Activated naive CD4-positive, alpha-beta T cell treated with anti-CD3 and anti-CD28 coated beads, Interleukin-2, amount 50 U/mL, for 24 hours (primary cell): Measurements from ENCODE around the gene TUBA4B.
A peak's percentile ranks its signal among the peaks of the same experiment; 100 is the strongest.

Source experiments
- H3K27ac Mint-ChIP-seq: one replicate; pipeline ENCODE4 v1.8.0; 2021; ENCODE audit warnings: mild to moderate bottlenecking, mixed read lengths
- H3K27me3 Mint-ChIP-seq: one replicate; pipeline ENCODE4 v1.8.0; 2021; ENCODE audit warnings: mixed read lengths
- H3K36me3 Mint-ChIP-seq: one replicate; pipeline ENCODE4 v1.8.0; 2021; ENCODE audit warnings: mixed read lengths
- H3K4me1 Mint-ChIP-seq: one replicate; pipeline ENCODE4 v1.8.0; 2021; ENCODE audit warnings: mixed read lengths
- H3K4me3 Mint-ChIP-seq: one replicate; pipeline ENCODE4 v1.8.0; 2021; ENCODE audit warnings: mild to moderate bottlenecking, mixed read lengths
- H3K9me3 Mint-ChIP-seq: one replicate; pipeline ENCODE4 v1.8.0; 2021; ENCODE audit warnings: mixed read lengths

The TUBA4B gene

GRCh38 chr2:219214141-219214540 is 38.9 kb upstream of the TUBA4B start:
- H3K36me3 Mint-ChIP-seq = peaks cover 2% of the 10 kb centered on the region
- H3K27me3 Mint-ChIP-seq = no peaks in the 10 kb centered on the region
- H3K4me1 Mint-ChIP-seq = peaks cover 33% of the 10 kb centered on the region
- no peak overlapping the region for H3K27ac Mint-ChIP-seq
- H3K9me3 Mint-ChIP-seq = no peaks in the 10 kb centered on the region
- peak overlapping the region; percentile 2 for H3K4me3 Mint-ChIP-seq

GRCh38 chr2:219214786-219215185 is 38.3 kb upstream of the TUBA4B start:
- Mint-ChIP-seq H3K4me3 (no peak overlapping the region), H3K4me1 (peaks cover 29% of the 10 kb centered on the region), H3K27me3 (no peaks in the 10 kb centered on the region), H3K9me3 (no peaks in the 10 kb centered on the region), H3K36me3 (peaks cover 3% of the 10 kb centered on the region), H3K27ac (no peak overlapping the region)

GRCh38 chr2:219215871-219216534 is 37.0 kb upstream of the TUBA4B start:
- Mint-ChIP-seq H3K27me3 (no peaks in the 10 kb centered on the region), H3K4me3 (no peak overlapping the region), H3K9me3 (no peaks in the 10 kb centered on the region), H3K4me1 (peaks cover 23% of the 10 kb centered on the region), H3K27ac (no peak overlapping the region), H3K36me3 (peaks cover 3% of the 10 kb centered on the region)

- H3K4me1 Mint-ChIP-seq = peaks cover 18% of the 10 kb centered on the region
- H3K4me3 Mint-ChIP-seq = peak overlapping the region; percentile 60
- no peaks in the 10 kb centered on the region for H3K9me3 Mint-ChIP-seq
- H3K27ac Mint-ChIP-seq = no peak overlapping the region
- H3K36me3 Mint-ChIP-seq = peaks cover 6% of the 10 kb centered on the region
- H3K27me3 Mint-ChIP-seq = no peaks in the 10 kb centered on the region
These were observed 36.5 kb upstream of the TUBA4B start for GRCh38 chr2:219216535-219216915.

- H3K27ac Mint-ChIP-seq = peak overlapping the region; percentile 52
- peaks cover 4% of the 10 kb centered on the region for H3K36me3 Mint-ChIP-seq
- H3K4me1 Mint-ChIP-seq = peaks cover 17% of the 10 kb centered on the region
These were observed 34.8 kb upstream of the TUBA4B start for GRCh38 chr2:219218217-219218731.

DNA sequence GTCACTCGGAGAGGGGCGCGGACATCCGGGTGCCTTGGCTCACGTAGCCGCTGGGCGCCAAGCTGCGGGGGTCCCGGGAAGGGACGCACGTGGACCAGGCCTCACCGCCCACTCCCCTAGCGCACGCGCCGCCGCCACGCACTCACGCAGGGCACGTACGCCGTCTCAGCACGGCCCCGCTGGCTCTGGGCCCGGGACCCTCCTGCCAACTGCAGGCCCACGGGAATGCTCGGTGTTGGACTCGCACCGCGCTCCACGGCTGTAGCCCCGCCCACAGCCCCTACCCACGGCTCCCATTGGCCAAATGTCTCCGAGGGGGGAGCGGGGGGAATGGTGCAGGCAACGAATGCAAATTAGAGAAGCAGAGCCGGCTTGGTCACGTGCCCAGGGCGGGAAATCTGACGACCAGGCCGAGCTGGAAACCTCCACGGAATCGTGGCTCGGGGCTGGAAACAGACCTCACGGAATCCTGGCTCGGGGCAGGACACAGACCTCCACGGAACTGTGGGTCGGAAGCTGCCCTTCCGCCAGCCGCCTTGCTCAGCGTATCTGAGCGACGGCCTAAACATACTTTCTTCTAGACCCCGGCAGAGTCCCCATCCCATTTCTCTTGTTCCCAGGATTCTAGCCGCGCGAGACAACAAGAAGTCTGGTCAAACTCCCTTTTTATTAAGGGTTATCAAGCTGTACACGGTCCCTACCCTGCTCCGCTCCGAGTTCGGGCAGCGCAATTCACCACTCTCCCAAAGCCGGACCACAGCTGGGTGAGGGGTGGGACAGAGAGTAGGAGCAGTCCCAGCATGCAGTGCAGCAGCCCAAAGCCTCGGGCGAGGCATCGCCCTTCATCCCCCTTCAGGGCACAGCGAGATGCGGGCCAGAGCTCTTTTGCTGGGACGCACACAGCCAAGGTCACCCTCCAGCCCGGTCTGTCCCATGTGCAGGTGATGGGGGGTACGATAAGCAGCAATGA is 34.0 kb upstream of the TUBA4B start, which contains the start of gene ABCB6:
TSS of gene ABCB6 (minus strand) at position 227 of the 970 bp plus-strand sequence. CDS start 285 bp downstream, outside the sequence.
- H3K4me1 Mint-ChIP-seq = peaks cover 17% of the 10 kb centered on the region

More at GRCh38 chr2:219218217-219218731, 34.8 kb upstream of the TUBA4B start:
- Mint-ChIP-seq H3K27me3 (no peaks in the 10 kb centered on the region), H3K4me3 (peak overlapping the region; percentile 79), H3K9me3 (no peaks in the 10 kb centered on the region)

GRCh38 chr2:219219784-219220532 is 33.1 kb upstream of the TUBA4B start:
- Mint-ChIP-seq H3K27ac (no peak overlapping the region), H3K9me3 (no peaks in the 10 kb centered on the region), H3K27me3 (no peaks in the 10 kb centered on the region), H3K36me3 (peaks cover 10% of the 10 kb centered on the region), H3K4me1 (peaks cover 17% of the 10 kb centered on the region), H3K4me3 (peak overlapping the region; percentile 79)

More for the DNA sequence above, 34.0 kb upstream of the TUBA4B start, which contains the start of gene ABCB6:
- H3K27me3 Mint-ChIP-seq = no peaks in the 10 kb centered on the region
- H3K36me3 Mint-ChIP-seq = peaks cover 7% of the 10 kb centered on the region
- peak within 1 kb of the TSS; percentile 79 for H3K4me3 Mint-ChIP-seq
- no peaks in the 10 kb centered on the region for H3K9me3 Mint-ChIP-seq
- H3K27ac Mint-ChIP-seq = peak within 1 kb of the TSS; percentile 52

DNA sequence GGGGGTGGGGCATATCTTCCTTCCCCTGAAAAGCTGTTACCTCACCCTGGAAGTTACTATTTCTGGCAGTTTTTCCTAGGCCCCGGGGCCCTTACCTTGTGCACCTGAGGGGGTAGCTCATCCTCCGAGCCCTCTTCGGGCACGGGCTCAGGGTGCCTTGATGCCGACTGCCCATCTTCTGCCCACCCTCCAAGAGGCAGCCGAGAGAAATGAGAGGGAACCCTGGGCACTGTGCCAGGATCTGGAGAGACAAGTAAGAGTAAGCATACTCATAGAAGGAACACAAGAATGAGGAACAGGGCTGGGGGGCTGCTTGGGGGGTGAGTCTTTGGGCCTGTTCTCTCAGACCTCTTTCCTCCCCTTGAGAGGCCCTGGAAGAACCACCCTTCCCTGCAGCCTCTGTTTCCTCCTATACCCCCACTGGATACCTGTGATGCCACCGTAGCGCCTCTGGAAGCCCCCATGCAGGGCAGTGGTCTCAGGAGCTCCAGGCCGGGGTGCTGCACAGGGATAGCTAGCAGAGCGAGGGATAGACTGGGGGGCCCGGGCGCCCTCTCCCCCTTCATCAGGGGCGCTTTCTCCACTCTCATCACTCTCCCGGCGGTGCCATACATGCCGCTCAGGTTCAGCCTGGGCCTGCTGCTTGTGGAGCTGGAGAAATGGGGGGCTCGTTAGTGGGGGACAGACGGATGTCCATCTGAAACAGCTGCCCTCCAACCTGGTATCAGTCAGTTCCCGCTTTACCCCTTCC is 32.2 kb upstream of the TUBA4B start:
- Mint-ChIP-seq H3K9me3 (no peaks in the 10 kb centered on the region), H3K4me1 (peaks cover 17% of the 10 kb centered on the region), H3K4me3 (no peak overlapping the region), H3K27ac (no peak overlapping the region), H3K36me3 (peaks cover 11% of the 10 kb centered on the region), H3K27me3 (no peaks in the 10 kb centered on the region)

GRCh38 chr2:219221957-219222518 is 31.0 kb upstream of the TUBA4B start:
- Mint-ChIP-seq H3K27ac (no peak overlapping the region), H3K9me3 (no peaks in the 10 kb centered on the region), H3K4me3 (no peak overlapping the region), H3K36me3 (peaks cover 15% of the 10 kb centered on the region), H3K27me3 (no peaks in the 10 kb centered on the region), H3K4me1 (peaks cover 19% of the 10 kb centered on the region)

DNA sequence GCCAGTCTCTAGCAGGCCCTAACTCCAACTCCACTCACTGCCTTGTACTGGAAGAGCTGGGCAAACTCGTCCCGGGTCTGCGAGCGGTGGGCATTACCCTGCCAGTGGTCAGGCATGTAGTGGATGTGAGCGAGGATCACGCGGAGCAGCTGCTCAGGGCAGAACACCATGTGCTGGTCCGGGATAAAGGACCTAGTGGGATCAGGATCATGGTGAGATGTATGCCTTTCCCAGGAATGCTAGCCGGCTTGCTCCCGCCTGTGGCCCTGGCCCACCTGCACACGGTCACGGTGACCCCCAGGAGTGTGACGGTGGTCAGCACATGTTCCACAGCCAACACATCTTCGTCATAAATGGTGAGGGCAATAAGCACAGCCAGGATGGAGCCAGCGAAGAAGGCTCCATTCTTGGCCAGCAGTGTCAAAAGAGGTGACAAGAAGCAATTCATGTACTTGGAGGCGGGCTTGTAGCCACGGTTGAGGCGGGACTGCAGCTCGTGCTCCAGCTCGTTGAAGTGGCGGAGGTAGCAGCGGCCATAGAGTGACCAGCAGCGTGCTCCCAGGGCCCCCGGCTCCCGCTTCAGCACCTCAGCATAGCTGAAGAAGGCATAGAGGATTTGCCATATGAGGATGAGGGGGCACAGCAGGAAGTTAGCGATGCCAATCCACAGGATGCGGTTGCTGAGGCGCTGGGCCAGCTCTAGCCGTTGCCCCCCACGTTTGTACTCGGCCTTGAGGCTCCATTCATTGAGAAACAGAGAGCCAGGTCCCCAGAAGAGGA is 29.0 kb upstream of the TUBA4B start:
- H3K4me3 Mint-ChIP-seq = no peak overlapping the region

GRCh38 chr2:219225350-219225749 is 27.7 kb upstream of the TUBA4B start:
- Mint-ChIP-seq H3K4me1 (peaks cover 28% of the 10 kb centered on the region), H3K27ac (no peak overlapping the region), H3K9me3 (no peaks in the 10 kb centered on the region), H3K4me3 (no peak overlapping the region), H3K27me3 (no peaks in the 10 kb centered on the region), H3K36me3 (peaks cover 13% of the 10 kb centered on the region)

More for the DNA sequence above, 29.0 kb upstream of the TUBA4B start:
- H3K27ac Mint-ChIP-seq = no peak overlapping the region
- peaks cover 26% of the 10 kb centered on the region for H3K4me1 Mint-ChIP-seq
- H3K27me3 Mint-ChIP-seq = no peaks in the 10 kb centered on the region
- H3K36me3 Mint-ChIP-seq = peaks cover 15% of the 10 kb centered on the region
- H3K9me3 Mint-ChIP-seq = no peaks in the 10 kb centered on the region

DNA sequence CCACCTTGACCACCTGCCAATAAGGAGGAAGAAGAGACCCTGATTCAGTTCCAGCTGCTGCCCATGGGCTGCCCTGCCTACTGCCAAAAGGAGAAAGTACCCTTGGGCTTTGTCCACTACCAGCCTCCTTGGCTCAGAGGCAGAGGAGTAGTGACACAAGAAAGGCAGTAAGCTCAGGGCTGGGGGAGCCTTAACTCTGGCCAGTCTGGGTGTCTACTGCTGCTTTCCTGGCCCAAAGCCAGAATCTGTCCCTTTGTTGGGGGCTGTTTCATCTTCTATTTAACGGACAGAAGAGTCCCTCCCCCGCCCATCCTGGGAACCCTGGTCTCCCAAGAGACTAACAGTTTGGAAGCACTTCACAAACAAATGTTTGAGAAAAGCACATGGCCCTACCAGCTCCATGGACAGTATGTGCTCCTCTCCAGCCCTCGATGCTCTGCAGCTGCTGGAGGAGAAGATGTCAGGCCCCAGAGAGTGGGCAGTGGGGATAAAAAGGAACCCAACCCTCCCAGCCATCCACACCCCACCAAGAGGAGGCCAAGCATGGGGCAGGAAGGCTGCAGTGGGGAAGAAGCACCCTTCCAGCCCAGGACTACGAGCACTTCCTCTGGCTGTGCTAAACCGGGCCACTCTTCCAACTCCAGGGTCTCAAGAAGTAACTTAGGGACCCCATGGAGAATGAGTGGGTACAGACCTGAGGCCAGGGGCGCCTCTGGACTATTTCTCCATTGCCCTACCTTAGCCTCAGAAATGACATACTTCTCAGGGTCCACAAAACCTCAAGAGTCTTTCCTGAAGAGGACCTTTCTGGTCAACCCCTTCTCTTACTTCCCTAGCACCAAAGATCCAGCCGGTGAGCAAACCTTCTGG is 24.8 kb upstream of the TUBA4B start:
- no peaks in the 10 kb centered on the region for H3K9me3 Mint-ChIP-seq
- peaks cover 12% of the 10 kb centered on the region for H3K36me3 Mint-ChIP-seq
- H3K4me3 Mint-ChIP-seq = peak overlapping the region; percentile 84
- H3K4me1 Mint-ChIP-seq = peaks cover 51% of the 10 kb centered on the region
- H3K27ac Mint-ChIP-seq = no peak overlapping the region
- H3K27me3 Mint-ChIP-seq = no peaks in the 10 kb centered on the region

GRCh38 chr2:219228911-219229304 is 24.1 kb upstream of the TUBA4B start:
- Mint-ChIP-seq H3K36me3 (peaks cover 14% of the 10 kb centered on the region), H3K4me3 (peak overlapping the region; percentile 84), H3K9me3 (no peaks in the 10 kb centered on the region), H3K27me3 (no peaks in the 10 kb centered on the region), H3K27ac (no peak overlapping the region), H3K4me1 (peaks cover 57% of the 10 kb centered on the region)
